NB4 (cell line): ENCODE results near the gene ANKRD9.

Experiments
- POLR2A ChIP-seq: IDR thresholded peaks from 2 replicates; pipeline ENCODE4 v1.6.1; 2011; ENCODE audit warnings: mild to moderate bottlenecking; ENCODE audit not compliant: insufficient read length; ENCODE audit errors: extremely low read depth
- TF ChIP-seq, protein P1 (sequence below): IDR thresholded peaks from one replicate; pipeline ENCODE4 v1.5.1; 2012; ENCODE audit warnings: low read depth, low read length
- TF ChIP-seq, protein P2 (sequence below): IDR thresholded peaks from 2 replicates; pipeline ENCODE4 v1.6.1; 2011; ENCODE audit warnings: low read depth, low read length

DNA sequence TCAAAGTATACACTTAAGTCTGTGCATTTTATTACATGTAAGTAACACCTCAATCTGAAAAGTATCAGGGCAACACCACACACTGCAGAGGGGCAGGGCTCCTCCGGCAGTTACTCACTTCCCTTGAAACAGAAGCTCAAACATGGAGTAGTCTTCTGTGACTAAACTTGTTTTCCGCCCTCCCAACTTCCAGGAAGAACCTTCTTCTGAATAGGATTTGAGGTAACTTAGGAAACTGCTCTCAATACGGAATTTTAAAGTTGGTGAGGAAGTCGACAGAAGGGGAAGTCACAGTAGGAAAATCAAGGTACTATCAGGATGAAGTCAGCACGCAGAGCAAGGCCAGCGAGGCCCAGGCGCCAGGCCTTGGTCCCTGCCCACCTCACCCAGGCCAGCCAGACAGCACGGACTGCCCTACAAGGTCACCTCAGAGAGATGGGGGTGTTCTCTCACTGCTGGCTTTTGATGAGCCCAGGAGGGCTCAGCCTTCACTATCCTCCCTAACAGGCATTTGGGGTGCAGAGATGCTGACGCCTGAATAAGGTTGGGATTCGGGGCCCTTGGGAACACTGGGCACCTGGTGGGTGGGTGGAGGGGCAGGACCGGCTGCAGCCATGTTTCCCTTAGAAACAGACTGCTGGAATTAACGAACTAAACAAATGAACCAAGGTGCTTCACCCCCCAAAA, 5.8 kb downstream of the ANKRD9 start:
- TF ChIP-seq POLR2A = no peak
- TF ChIP-seq, protein P1, sequence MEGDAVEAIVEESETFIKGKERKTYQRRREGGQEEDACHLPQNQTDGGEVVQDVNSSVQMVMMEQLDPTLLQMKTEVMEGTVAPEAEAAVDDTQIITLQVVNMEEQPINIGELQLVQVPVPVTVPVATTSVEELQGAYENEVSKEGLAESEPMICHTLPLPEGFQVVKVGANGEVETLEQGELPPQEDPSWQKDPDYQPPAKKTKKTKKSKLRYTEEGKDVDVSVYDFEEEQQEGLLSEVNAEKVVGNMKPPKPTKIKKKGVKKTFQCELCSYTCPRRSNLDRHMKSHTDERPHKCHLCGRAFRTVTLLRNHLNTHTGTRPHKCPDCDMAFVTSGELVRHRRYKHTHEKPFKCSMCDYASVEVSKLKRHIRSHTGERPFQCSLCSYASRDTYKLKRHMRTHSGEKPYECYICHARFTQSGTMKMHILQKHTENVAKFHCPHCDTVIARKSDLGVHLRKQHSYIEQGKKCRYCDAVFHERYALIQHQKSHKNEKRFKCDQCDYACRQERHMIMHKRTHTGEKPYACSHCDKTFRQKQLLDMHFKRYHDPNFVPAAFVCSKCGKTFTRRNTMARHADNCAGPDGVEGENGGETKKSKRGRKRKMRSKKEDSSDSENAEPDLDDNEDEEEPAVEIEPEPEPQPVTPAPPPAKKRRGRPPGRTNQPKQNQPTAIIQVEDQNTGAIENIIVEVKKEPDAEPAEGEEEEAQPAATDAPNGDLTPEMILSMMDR = no peak
- TF ChIP-seq, protein P2, sequence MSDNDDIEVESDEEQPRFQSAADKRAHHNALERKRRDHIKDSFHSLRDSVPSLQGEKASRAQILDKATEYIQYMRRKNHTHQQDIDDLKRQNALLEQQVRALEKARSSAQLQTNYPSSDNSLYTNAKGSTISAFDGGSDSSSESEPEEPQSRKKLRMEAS = no peak
